DMS 273 treated with DMSO at 0.1 percent for 48 hours (cell line): Measurements from ENCODE around the gene CNTNAP1.

Experiments
- DNase-seq: peaks from one replicate; lab custom pipeline; 2025; lab: John Stamatoyannopoulos, UW

The CNTNAP1 gene

GRCh38 chr17:42685831-42686230, 3.5 kb downstream of the CNTNAP1 start:
- DNase-seq = no peak

- DNase-seq = no peak
These were observed 4.3 kb downstream of the CNTNAP1 start for GRCh38 chr17:42686520-42687128.

- DNase-seq = no peak
These were observed 5.5 kb downstream of the CNTNAP1 start for GRCh38 chr17:42687707-42688320.

GRCh38 chr17:42690596-42690995, 8.3 kb downstream of the CNTNAP1 start:
- DNase-seq = no peak

GRCh38 chr17:42691021-42691545, 8.8 kb downstream of the CNTNAP1 start:
- DNase-seq = no peak

GRCh38 chr17:42692489-42692888, 10.2 kb downstream of the CNTNAP1 start:
- no peak for DNase-seq

- DNase-seq = no peak
These were observed 12.2 kb downstream of the CNTNAP1 start for GRCh38 chr17:42694524-42694923.

- no peak for DNase-seq
These were observed 13.2 kb downstream of the CNTNAP1 start for GRCh38 chr17:42695500-42695899.

GRCh38 chr17:42697108-42697811, 14.9 kb downstream of the CNTNAP1 start:
- no peak for DNase-seq

- peak; percentile 10 for DNase-seq
These were observed 16.5 kb downstream of the CNTNAP1 start for GRCh38 chr17:42698736-42699414.

- no peak for DNase-seq
These were observed 17.0 kb downstream of the CNTNAP1 start for GRCh38 chr17:42699415-42699740.

- DNase-seq = no peak
These were observed 18.4 kb downstream of the CNTNAP1 start for GRCh38 chr17:42700586-42701289.

- no peak for DNase-seq
These were observed 20.1 kb downstream of the CNTNAP1 start for GRCh38 chr17:42702446-42702845.

GRCh38 chr17:42704490-42704836, 22.1 kb downstream of the CNTNAP1 start:
- DNase-seq = no peak

- DNase-seq = no peak
These were observed 22.6 kb downstream of the CNTNAP1 start for GRCh38 chr17:42704837-42705494.

GRCh38 chr17:42706732-42707131, 24.4 kb downstream of the CNTNAP1 start:
- DNase-seq = no peak

GRCh38 chr17:42708588-42708987, 26.3 kb downstream of the CNTNAP1 start:
- DNase-seq = no peak

- no peak for DNase-seq
These were observed 27.2 kb downstream of the CNTNAP1 start for GRCh38 chr17:42709561-42709960.

GRCh38 chr17:42720996-42721583, 38.8 kb downstream of the CNTNAP1 start:
- no peak for DNase-seq

GRCh38 chr17:42723636-42724035, 41.3 kb downstream of the CNTNAP1 start:
- DNase-seq = no peak

GRCh38 chr17:42725143-42725542, 42.8 kb downstream of the CNTNAP1 start:
- no peak for DNase-seq
